IPS-20b (cell line): ENCODE results near the gene KLF4.

Source experiments
- H3K27ac ChIP-seq: one replicate; pipeline ENCODE4 v1.5.1; 2013; ENCODE audit warnings: low read length
- H3K27me3 ChIP-seq: 2 replicates; pipeline ENCODE4 v1.6.1; 2013; ENCODE audit warnings: mild to moderate bottlenecking, low read length, inconsistent platforms; ENCODE audit not compliant: insufficient read depth
- H3K36me3 ChIP-seq: 2 replicates; pipeline ENCODE4 v1.6.1; 2013; ENCODE audit warnings: low read depth, mild to moderate bottlenecking, inconsistent platforms, low read length, moderate library complexity; ENCODE audit not compliant: insufficient read depth
- H3K4me1 ChIP-seq: 2 replicates; pipeline ENCODE4 v1.6.1; 2013; ENCODE audit warnings: mild to moderate bottlenecking, control low read depth, inconsistent platforms, low read length, moderate library complexity; ENCODE audit not compliant: insufficient read depth
- H3K4me3 ChIP-seq: 2 replicates; pipeline ENCODE4 v1.5.1; 2013; ENCODE audit warnings: mild to moderate bottlenecking, low read length, inconsistent platforms
- H3K9ac ChIP-seq: 2 replicates; pipeline ENCODE4 v1.6.1; 2013; ENCODE audit warnings: low read depth, mild to moderate bottlenecking, inconsistent platforms, low read length, moderate library complexity
- H3K9me3 ChIP-seq: 2 replicates; pipeline ENCODE4 v1.6.1; 2013; ENCODE audit warnings: mild to moderate bottlenecking, low read depth, low read length, inconsistent platforms; ENCODE audit not compliant: insufficient read depth

The KLF4 gene

DNA sequence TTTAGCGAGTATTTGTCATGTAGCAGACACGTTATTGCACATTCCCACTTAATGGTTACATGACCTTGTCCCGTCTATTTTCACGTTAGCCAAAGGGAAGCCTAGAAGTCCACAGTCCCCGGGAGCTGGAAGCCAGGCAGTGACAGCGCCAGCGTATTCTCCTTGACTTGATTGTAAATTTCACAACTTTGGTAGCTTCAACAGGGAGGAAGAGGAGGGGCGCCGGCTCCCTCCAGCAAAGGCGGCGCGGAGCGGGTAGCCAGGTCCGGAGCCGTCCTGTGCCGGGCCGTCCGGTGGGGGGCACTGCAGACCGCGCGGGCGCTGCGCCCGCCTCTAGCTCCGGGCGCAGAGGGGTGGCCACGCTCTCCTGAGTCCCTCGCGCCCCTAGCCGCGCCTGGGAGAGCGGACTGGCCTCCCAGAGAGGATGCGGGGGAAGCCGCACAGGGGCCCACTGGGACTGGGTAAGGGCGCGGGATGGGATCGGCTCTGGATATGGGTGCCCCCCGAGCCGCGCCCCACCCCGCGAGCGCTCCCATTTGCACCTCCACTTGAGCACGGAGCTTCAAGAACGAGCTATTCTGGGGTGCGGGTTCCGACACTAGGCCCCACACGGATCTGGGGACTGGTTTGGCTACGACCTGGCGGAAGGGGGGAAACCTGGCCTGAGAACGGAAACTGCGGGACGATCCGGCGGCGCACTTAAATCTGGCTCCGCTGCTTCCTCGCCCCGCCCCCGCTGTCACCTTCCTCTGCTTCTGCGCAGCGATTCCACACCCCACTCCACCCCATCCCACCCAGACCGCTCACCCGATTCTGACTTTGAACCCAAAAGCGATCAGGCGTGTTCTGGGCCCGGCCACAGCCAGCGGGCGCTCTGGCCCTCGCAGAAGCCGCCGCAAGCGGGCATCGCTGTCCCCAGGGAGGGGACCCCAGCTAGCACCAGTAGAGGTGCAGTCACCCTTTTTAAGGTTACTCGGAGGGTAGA, 23.8 kb downstream of the KLF4 start:
- H3K9ac ChIP-seq = peak overlapping the region; percentile 64; the same call in 1 of the 2 replicates
- no peaks in the 10 kb centered on the region for H3K36me3 ChIP-seq
- no peaks in the 10 kb centered on the region for H3K9me3 ChIP-seq
- H3K4me3 ChIP-seq = peak overlapping the region; percentile 80
- H3K27me3 ChIP-seq = peaks cover 32% of the 10 kb centered on the region
- peaks cover 5% of the 10 kb centered on the region; the same call in 1 of the 2 replicates for H3K4me1 ChIP-seq
- no peak overlapping the region for H3K27ac ChIP-seq

DNA sequence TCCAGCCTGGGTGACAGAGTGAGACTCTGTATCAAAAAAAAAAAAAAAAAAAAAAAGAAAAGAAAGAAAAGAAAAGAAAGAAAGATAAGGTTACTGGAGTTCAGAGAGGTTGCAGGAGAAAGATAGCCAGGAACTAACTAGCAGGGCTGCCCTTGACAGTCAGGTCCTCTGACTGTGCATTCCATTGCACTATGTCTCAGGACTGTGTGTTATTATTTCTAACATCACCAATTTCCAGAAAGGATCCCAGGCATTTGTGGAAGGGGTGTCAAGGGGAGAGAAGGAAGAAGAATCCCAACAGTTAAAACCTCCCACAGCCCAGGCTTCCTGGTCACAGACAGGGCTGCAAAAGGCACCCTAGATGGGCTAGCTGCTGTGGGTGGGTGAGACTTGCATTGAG, 25.1 kb downstream of the KLF4 start:
- Histone ChIP-seq H3K9ac (no peak overlapping the region), H3K36me3 (no peaks in the 10 kb centered on the region), H3K27me3 (peaks cover 32% of the 10 kb centered on the region), H3K4me3 (no peak overlapping the region), H3K4me1 (peaks cover 5% of the 10 kb centered on the region; the same call in 1 of the 2 replicates), H3K9me3 (no peaks in the 10 kb centered on the region), H3K27ac (no peak overlapping the region)

GRCh38 chr9:107462691-107463090, 26.9 kb downstream of the KLF4 start:
- Histone ChIP-seq H3K4me1 (peaks cover 5% of the 10 kb centered on the region; the same call in 1 of the 2 replicates), H3K36me3 (no peaks in the 10 kb centered on the region), H3K27ac (no peak overlapping the region), H3K9me3 (no peaks in the 10 kb centered on the region), H3K27me3 (peaks cover 32% of the 10 kb centered on the region), H3K4me3 (no peak overlapping the region), H3K9ac (no peak overlapping the region)

GRCh38 chr9:107460153-107461023, 29.2 kb downstream of the KLF4 start:
- peaks cover 4% of the 10 kb centered on the region; the same call in 1 of the 2 replicates for H3K4me1 ChIP-seq
- H3K27me3 ChIP-seq = peaks cover 10% of the 10 kb centered on the region
- H3K9ac ChIP-seq = no peak overlapping the region
- H3K4me3 ChIP-seq = no peak overlapping the region
- no peak overlapping the region for H3K27ac ChIP-seq
- H3K36me3 ChIP-seq = no peaks in the 10 kb centered on the region
- no peaks in the 10 kb centered on the region for H3K9me3 ChIP-seq

DNA sequence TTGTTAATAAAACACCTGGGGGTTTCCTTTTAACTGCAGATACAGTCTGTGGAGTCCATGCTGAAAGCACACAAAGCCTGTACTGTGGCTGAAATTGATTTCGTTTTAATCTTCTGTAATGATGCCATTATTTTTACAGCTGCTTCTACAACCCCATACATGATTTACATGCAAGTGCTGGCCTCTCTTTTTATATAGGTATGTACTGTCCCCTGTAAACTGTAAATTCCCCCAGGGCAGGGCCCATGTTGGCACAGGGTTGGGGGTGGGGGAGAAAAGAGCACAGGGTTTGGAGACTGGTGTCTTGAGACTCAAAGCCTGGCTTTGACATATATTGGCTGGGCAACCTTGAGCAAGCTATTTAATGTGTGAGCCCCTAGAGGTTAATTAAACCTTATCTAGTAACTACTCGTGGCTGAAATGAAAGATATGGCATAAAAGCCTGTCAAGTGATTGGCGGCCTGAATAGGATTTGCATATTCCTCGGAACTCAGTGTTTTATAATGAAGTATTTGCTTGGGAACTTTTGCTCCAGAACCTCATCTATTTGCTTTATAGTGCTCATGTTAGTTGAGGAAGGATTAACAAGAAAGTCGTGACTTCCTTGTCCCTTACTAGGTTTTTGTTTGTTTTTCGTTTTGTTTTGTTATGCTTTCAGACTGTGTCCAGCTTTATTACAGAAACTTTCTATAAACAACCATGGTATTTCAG, 34.0 kb downstream of the KLF4 start:
- no peaks in the 10 kb centered on the region; the same call in 1 of the 2 replicates for H3K27me3 ChIP-seq
- H3K36me3 ChIP-seq = no peaks in the 10 kb centered on the region
- H3K4me1 ChIP-seq = no peaks in the 10 kb centered on the region
- no peaks in the 10 kb centered on the region for H3K9me3 ChIP-seq
- H3K27ac ChIP-seq = no peak overlapping the region
- no peak overlapping the region for H3K4me3 ChIP-seq
- H3K9ac ChIP-seq = no peak overlapping the region

- no peak overlapping the region for H3K27ac ChIP-seq
- H3K4me1 ChIP-seq = no peaks in the 10 kb centered on the region
- H3K27me3 ChIP-seq = no peaks in the 10 kb centered on the region; the same call in 1 of the 2 replicates
- H3K36me3 ChIP-seq = no peaks in the 10 kb centered on the region
- H3K9ac ChIP-seq = no peak overlapping the region
- H3K9me3 ChIP-seq = no peaks in the 10 kb centered on the region
- H3K4me3 ChIP-seq = no peak overlapping the region
Observed at GRCh38 chr9:107453479-107453878, 36.1 kb downstream of the KLF4 start.

DNA sequence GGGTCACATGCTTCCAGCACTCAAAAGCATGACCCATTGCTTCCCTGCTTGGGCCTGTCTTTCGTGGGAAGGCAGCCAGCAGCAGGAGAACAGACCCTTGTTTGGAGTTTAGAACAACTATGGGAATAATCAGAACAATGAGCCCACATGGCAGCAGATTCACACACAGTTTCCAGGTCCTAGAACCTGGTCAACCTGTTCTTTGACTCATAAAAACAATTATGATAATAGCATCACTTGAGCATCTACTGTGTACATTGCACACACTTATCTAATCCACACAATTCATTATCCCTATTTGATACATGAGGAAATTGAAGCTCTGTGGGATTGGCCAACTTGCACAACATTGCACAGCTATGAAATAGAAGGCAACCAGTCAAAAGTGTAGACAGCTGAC, 41.7 kb downstream of the KLF4 start:
- H3K27ac ChIP-seq = no peak overlapping the region

DNA sequence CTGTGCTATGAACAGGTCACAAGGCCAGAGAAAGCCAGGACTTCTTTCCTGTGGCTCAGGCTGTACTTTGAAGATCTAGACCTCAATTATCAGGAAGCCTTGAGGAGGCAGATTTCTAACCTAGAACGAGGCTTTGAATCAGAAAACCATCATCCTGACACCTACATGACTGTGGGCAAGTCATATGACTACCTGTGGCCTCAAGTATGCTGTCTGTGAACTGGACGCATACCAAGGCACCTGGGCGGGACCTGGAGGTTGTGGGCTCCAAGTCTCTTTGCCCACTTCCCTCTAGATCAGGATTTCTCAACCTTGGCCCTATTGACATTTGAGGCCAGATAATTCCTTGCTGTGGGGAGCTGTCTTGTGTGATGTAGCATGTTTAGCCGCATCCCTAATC, 42.5 kb downstream of the KLF4 start:
- H3K4me3 ChIP-seq = no peak overlapping the region
- H3K9ac ChIP-seq = no peak overlapping the region
- H3K27me3 ChIP-seq = no peaks in the 10 kb centered on the region
- no peaks in the 10 kb centered on the region for H3K9me3 ChIP-seq
- no peak overlapping the region for H3K27ac ChIP-seq
- no peaks in the 10 kb centered on the region for H3K4me1 ChIP-seq
- no peaks in the 10 kb centered on the region for H3K36me3 ChIP-seq

More for the DNA sequence above, 41.7 kb downstream of the KLF4 start:
- Histone ChIP-seq H3K4me3 (no peak overlapping the region), H3K9ac (no peak overlapping the region), H3K36me3 (no peaks in the 10 kb centered on the region), H3K27me3 (no peaks in the 10 kb centered on the region), H3K9me3 (no peaks in the 10 kb centered on the region), H3K4me1 (no peaks in the 10 kb centered on the region)

DNA sequence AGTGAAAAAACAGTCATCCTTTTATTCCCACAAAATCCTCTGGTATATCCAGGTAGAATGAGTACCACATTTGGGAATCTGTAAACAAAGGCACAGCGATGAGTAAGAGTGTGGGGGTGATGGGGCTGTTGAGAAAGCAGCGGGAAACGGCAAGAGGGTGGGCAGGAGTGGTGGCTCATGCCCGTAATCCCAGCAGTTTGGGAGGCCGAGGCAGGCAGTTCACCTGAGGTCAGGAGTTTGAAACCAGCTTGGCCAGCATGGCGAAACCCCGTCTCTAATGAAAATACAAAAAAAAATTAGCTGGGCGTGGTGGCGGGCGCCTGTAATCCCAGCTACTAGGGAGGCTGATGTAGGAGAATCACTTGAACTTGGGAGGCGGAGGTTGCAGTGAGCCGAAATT, 43.1 kb downstream of the KLF4 start:
- H3K4me3 ChIP-seq = no peak overlapping the region
- H3K9me3 ChIP-seq = no peaks in the 10 kb centered on the region
- H3K9ac ChIP-seq = no peak overlapping the region
- H3K27ac ChIP-seq = no peak overlapping the region
- no peaks in the 10 kb centered on the region for H3K4me1 ChIP-seq
- no peaks in the 10 kb centered on the region for H3K36me3 ChIP-seq
- no peaks in the 10 kb centered on the region for H3K27me3 ChIP-seq

- H3K27ac ChIP-seq = no peak overlapping the region
- H3K4me3 ChIP-seq = no peak overlapping the region
- no peaks in the 10 kb centered on the region for H3K9me3 ChIP-seq
- H3K27me3 ChIP-seq = no peaks in the 10 kb centered on the region
- no peaks in the 10 kb centered on the region for H3K36me3 ChIP-seq
- peaks cover 3% of the 10 kb centered on the region for H3K4me1 ChIP-seq
- no peak overlapping the region for H3K9ac ChIP-seq
Observed at GRCh38 chr9:107443786-107444185, 45.8 kb downstream of the KLF4 start.

GRCh38 chr9:107439991-107440456, 49.5 kb downstream of the KLF4 start:
- Histone ChIP-seq H3K9ac (no peak overlapping the region), H3K27ac (no peak overlapping the region), H3K36me3 (no peaks in the 10 kb centered on the region)

More at GRCh38 chr9:107439991-107440456, 49.5 kb downstream of the KLF4 start:
- no peaks in the 10 kb centered on the region for H3K27me3 ChIP-seq
- no peaks in the 10 kb centered on the region for H3K9me3 ChIP-seq
- no peak overlapping the region for H3K4me3 ChIP-seq
- H3K4me1 ChIP-seq = peaks cover 10% of the 10 kb centered on the region
